Left hindlimb (tissue), 1 donor: Measurements from ENCODE around the gene MYRF.

Experiments
- DNase-seq: peaks from one replicate; pipeline ENCODE4 v3.0.0-alpha.2; 2018

MYRF gene

DNA sequence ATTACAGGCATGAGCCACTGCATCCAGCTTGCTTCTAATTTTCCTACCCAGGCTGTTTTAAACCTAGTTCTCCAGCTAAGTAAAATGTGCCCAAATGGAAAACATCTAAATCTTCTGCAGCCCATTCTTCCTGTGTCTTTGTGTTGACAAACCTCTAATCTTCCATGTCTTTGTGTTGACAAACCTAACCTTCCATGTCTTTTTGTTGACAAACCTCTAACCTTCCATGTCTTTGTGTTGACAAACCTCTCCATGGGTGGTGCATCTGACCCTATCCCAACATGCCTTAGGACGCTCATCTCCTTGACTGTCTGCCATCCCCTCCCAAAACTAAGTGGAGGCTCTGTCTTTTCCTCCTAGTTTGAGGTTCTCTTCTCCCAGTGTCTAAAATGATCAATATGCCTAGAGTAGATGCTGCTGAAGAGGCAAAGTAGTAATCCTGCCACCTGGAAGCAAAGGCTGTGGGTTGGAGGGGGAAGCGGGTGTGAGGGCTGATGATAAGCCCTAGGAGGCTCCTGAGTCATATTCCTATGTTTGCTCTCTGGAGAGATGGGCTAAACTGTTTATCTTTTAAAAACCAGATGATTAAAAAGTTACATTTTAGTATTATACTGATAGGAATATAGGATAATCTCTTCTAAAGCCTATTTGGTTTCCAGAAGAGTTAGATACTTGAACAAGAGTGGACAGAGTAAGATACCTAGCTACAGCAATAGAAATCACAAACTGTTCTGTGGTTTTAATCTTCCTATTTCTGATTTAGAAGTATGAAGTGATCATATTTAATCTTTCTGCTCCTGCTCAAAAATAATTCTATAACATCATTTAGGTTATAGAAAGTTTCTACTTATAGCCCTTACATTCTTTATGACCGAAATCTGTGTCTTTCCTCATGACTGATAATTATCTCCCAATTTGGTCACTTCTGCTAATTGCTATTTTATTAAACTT, 48.2 kb downstream of the MYRF start:
- DNase-seq = no peak

- DNase-seq = no peak
Observed at GRCh38 chr11:61802605-61803004, 50.2 kb downstream of the MYRF start.

DNA sequence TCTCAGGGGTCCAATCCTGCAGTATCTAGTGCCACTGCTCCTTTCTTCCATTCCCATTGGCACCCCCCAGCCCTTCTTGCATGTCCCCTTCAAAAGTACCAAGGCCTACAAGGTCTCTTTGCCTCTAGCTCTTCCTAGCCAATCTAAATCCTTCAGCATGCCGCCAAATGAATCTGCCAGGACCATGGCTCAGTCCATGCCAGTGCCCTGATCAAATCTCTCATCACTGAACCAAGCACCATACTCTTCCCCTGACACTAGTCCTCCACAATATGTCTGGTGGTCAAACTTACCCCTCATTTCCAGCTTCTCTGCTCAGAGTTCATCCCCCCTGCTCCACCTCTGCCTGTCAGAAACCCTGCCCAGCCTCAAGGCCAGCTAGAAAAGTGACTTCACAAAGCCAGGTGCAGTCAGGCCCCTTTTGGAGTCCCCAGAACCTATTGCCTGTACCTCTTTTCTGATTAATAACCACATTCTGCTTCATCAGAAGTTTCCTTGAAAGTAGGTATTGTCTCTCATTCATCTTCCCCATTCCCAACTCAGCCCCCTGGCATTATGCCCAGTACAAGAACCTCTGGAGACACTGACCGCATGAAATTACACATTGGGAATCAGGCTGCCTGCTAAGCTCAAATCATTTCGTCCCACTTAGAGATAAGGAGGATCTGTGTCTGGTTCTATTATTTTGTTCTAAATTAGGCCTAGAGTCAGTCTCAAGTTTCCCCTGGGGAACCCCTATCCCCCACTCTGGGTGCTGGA, 51.6 kb downstream of the MYRF start:
- DNase-seq = no peak

- no peak for DNase-seq
Observed at GRCh38 chr11:61805146-61805545, 52.7 kb downstream of the MYRF start.

GRCh38 chr11:61806785-61807184, 54.3 kb downstream of the MYRF start:
- no peak for DNase-seq

DNA sequence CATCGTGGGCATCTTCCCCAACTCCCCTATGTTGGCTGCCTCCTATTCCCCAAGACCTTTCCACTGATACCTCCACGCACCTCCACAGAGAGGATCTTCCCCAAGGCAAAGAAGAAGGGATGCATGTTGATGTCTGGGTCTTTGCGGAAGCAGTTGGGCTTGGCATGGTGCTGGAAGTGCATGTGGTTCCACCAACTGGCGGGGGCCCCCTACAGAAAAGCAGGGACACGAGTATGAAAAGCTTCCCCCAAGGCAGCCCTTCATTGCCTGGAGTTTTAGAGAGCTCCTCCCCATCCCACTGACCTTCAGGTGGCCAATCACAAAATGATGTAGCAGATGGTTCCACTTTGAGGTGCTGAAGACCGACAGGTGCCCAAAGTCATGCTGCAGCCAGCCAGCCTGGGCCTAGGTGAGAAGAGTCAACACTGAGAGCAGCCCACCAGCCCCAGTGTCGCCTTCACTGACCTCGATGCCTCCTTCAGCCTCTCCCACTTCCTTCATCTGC, 58.3 kb downstream of the MYRF start:
- no peak for DNase-seq

DNA sequence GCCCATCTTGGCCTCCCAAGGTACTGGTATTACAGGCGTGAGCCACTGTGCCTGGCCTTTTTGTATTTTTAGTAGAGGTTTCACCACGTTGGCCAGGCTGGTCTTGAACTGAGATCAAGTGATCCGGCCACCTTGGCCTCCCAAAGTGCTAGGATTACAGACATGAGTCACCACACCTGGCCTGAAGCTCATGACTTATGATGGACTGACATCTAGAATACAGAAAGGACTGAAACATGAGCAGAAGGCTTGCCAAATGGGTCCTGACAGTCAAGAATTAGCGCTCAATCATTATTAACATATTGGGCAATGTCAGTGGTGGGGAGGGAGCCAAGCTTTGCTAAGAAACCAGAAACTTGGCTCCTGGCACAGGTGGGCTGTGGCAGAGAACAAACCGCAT, 59.4 kb downstream of the MYRF start:
- DNase-seq = no peak

- DNase-seq = no peak
Observed at GRCh38 chr11:61812736-61813411, 60.4 kb downstream of the MYRF start.

DNA sequence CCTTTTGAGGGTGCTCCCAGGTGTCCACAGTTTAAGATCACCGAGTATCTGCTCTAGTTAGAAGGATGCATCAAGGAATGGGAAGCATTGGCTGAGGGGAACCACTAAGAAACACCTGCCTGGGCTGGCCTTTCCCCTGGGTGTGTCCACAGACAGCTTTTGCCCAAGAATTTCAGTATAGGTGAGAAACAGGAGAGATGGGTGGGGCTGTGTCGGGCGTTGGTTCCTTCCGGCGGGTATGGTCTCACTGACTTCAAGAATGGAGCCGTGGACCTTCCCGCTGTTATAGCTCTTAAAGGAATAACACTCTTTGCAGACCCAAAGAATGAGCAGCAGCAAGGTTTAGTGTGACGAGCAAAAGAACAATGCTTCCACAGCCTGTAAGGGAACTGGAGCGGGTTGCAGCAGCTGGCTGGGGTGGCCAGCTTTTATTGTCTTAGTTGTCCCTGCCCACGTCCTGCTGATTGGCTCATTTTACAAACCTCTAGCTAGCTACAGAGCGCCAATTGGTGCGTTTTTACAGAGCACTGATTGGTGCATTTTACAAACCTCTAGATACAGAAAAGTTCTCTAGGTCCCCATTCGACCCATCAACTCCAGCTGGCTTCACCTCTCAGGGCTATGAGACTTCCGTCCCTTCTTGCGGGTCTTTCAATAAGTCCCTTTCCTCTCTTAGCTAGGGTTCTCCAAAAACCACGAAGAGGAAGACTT, 62.0 kb downstream of the MYRF start:
- DNase-seq = no peak

DNA sequence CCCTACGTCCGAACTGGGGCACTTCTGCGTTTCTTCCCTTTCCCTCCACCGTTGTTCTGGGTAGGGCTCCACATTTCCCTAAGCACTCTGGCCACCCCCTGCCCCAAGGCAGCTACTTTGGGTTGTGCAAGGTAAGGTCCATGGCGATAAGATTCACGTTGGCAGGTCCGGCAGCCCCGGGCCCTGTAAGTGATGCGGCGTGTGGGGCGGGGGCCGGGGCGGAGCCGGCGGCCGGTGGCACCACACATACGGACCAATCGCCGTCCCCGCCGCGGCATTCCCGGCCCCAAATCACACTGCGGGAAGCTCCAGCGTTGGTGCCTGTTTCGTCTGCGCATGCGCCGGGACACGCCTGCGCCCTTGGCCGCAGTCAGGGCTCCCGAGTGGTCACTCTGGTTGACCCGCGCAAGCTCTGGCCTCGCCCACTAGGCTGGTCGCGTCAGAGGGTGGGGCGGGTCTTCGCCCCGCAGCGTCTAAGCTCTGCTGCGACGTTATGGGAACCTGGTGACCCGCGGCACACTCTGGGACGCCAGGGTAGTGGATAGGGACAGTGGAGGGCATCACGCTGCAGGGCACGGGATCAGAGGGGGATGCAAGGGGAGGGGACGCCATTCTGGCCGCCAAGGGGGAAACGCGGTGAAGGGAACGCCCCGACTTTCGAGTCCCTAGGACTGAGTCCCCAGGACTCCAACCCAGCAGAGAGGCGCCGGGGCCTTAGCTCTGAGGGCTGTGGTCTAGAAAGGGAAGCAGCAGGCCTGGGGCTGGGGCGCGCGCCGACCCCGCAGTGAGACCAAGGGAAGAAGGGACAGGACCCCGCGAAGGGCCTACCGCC, 62.7 kb downstream of the MYRF start:
- peak; percentile 94 for DNase-seq

- peak; percentile 79 for DNase-seq
Observed at GRCh38 chr11:61815790-61816735, 63.6 kb downstream of the MYRF start.

DNA sequence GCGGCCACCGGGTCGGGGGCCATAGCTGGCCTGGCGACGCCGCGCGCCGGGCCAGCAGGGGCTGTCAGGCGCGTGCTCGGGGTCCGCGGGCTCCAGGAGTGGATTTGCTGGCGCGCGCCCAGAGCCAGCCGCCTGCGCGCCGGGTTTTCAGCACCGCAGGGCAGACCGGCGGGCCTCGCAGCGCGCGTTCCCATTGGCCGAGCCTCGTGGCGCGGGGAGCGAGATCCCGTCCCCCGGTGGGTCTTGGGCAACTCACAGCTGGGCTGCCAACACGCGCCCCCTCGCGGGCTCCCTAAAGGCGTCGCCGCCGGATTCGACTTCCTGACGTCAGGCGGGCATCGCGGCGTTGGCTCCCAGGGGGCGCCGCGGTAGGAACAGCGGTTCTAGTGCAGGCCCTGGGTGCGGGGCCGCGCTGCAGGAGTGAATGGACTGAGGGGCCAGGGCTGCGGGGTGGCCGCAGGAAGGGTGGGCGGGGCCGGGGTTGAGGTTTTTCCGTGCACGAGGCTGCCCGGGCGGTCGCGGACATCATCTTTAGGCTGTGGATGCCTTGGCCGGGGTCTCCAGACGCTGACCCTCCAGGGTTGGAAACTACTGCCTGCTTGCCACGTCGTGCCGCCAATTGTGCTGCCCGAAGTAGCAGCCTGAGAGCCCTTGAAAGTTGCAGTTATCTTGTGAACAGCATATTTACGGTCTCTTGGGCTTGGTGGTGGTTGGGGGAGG, 64.5 kb downstream of the MYRF start, which contains the start of gene FADS1:
FADS1 (minus strand) TSS at position 268 of the 720 bp plus-strand sequence; CDS start at position 194, 74 bp downstream.
- DNase-seq = peak; percentile 92

GRCh38 chr11:61817471-61818202, 65.2 kb downstream of the MYRF start:
- no peak for DNase-seq

DNA sequence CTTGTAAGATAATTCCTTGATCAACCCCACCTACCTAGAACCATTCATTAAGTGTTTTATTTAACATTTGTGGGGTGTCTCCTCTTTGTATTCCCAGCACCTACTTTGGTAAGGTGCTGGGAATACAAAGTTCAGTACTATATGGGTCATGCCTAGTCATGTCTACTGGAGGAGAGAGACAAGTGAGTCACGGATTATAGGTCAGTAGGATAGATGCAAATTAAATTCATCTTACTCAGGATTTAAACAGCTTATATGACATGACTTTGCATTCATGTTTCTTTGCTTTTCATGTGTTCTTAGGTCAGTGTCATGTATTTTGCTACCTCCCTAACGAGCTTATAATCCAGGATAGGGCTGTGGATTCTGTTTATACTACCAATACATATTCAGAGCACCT, 67.7 kb downstream of the MYRF start:
- no peak for DNase-seq

- no peak for DNase-seq
Observed at GRCh38 chr11:61826930-61827570, 74.6 kb downstream of the MYRF start.

DNA sequence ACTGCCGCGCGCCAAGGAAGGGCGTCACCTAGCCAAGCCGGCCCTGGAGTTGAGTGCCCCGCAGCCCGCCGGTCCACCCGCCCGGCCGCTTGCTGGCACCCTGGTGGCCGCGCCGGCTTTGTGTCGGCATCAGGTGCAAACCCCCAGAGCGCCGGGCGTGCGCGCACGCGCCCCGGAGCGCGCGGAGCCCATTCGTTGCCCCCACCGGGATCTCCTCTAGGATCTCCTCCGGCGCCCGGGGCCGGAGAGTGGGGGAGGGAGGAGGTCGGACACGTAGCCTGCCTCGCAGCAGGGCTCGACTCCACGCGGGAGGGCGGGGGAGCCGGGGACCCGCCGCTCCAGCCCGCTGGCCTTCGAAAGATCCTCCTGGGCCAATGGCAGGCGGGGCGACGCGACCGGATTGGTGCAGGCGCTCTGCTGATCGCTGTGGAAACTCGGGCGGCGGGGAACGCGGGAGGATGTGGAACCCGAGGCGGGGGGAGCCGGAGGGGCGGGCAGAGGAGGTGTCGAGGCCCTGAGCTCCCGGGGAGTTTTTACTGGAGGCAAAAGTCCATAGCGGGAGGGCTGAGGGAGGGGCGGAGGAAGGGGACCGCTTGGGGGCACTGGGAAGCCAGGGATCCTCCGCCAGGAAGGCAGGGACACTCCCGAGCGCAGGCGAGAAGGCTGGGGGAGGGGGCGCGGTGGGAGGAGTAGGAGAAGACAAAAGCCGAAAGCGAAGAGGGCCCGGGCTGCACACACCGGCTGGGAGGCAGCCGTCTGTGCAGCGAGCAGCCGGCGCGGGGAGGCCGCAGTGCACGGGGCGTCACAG, 75.3 kb downstream of the MYRF start, which contains the start of gene FADS2:
FADS2 (plus strand) TSS at position 730 of the 808 bp plus-strand sequence. CDS start 91 bp downstream, outside the sequence.
- DNase-seq = peak; percentile 99

GRCh38 chr11:61828379-61828628, 75.9 kb downstream of the MYRF start:
- DNase-seq = no peak
